GF-D8 (cell line): Measurements from ENCODE around the gene HS3ST5.
"Not testable (repeated sequence)": the region's sequence is repeated elsewhere in the genome, so short reads cannot be mapped to it uniquely, and the experiment has no call there.

Source experiments
- DNase-seq: peaks from one replicate; lab custom pipeline; 2025; lab: John Stamatoyannopoulos, UW

HS3ST5 gene

DNA sequence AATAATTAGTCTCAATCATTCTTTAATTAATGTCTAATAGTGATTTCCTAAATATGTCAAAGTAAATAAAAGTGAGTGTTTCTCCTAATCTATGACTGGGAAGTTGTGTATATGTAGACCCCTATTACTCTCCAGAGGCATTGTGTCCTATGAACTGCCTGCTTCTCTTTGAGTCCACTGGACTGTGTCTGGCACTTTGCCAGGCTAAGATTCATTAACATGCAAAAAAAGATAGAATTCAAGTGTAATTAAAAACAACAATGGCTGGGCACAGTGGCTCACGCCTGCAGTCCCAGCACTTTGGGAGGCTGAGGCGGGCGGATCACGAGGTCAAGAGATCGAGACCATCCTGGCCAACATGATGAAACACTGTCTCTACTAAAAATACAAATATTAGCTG is 298.3 kb downstream of the HS3ST5 start:
- not testable (repeated sequence) for DNase-seq

DNA sequence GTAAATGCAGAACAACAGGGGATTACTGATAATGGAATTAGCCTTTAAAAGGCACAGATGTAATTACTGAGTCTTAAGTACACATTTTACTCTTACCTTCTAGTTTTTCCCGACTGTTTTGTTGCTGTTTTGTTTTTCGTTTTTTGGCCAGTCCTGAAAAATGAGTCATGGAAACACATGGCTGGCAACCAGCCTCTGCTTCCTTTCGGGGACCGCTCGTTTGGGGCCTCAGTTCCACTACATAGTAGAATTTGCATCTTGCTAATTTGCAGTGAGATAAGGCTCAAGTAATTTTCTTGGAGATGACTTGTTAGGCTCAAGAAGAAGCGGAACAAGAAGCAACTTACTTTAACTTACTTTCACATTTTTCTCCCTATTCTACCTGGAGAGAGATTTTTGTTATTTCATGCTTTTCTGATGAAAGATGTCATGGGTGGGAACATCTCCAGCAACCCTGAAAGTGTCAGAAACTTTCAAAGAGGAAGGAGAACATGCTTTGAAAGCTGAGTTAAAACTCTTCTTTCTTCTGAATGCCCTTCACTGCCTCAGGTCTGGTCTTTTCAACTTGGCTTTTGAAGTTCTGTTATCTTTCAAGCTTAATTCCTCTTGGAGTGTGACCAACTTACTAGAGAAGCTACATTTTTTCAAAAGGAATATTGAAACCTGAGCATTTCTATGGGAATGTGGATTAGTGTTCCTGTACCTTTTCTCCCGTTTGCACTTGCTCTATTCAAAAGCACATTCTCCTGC is 300.4 kb downstream of the HS3ST5 start:
- no peak for DNase-seq

DNA sequence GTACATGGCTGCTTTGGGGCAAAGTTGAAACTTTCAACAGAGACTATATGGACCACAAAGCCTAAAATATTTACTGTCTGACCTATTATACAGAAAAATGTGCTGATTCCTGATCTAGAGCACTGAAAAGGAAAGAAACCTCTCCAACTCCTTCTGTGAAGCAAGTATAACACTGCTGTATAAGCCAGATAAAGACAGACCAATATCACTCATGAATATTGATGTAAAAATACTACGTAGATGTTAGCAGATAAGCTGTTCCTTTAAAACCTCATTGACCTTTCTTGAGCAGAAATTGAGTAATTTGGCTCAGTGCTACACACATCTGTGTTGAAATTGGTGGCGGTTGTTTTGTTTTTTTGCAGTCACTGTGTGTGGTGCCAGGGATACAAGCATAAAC is 302.0 kb downstream of the HS3ST5 start:
- DNase-seq: no peak

DNA sequence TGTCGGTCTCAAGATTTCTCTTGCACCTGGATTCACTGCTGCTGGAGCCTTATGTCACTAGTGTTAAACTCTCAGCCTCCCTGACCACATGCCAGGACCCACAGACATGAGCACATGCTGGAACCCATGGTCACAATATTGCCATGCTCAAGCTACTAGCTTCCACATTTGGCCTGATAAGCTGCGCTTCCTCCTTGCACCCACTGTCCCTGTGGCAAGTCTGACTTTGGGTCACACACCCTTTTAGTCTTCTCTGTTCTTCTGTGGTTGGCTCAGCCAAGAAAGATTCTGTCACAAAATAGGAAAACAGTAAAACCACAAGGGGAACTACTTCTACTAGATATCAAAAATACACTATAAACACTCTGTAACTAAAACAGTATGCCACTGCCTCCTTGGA is 303.0 kb downstream of the HS3ST5 start:
- no peak for DNase-seq

DNA sequence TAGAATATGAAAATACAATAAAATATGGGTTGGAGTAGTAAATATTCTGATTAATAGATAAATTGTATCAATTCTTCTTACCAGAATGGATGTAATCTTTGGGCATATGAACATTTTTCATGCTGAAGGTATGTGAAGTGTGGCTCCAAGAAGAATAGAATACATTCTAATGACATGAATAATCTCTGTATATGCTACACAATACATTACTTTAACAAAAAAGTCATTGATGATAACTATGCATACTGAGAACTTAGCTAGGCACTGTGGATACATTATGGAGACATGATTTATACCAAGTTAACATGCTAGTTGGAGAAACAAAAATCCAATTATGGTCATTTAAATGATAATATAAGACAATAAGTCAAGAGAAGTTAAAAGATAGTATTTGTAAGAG is 309.2 kb downstream of the HS3ST5 start:
- no peak for DNase-seq

GRCh38 chr6:114032721-114033120 is 310.1 kb downstream of the HS3ST5 start:
- DNase-seq: no peak

DNA sequence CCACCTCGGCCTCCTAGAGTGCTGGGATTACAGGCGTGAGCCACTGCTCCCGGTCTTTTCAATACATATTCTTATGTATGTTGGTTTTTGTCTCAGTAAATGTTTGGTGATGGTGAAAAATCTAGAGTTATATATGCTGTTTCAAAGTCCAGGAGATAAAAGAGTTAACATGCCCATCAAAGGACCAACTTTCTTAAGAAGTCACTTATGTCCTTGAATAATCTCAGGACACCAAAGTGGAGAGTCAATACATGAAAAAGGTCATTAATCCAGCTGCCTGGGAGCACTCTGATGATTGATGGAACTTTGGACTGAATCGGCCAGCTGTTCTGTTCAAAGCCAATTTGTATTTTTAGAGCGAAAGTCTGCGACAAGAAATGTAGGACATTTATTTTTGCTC is 312.1 kb downstream of the HS3ST5 start:
- no peak for DNase-seq

DNA sequence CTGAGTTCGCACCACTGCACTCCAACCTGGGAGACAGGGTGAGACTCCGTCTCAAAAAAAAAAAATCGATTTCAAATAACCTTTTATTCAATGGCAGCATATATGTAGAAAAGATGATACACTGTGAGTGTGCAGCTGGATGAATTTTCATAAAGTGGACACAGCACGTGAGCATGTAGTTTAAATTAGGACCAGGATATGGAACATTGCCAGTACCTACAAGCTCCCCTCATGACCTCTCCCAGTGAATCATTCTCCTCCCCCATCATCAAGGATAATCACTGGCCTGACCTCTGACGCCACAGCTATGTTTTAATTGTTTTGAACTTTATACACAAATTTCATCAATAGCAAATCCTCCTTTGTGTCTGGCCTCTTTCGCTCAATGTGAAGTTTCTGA is 318.1 kb downstream of the HS3ST5 start:
- DNase-seq: no peak

DNA sequence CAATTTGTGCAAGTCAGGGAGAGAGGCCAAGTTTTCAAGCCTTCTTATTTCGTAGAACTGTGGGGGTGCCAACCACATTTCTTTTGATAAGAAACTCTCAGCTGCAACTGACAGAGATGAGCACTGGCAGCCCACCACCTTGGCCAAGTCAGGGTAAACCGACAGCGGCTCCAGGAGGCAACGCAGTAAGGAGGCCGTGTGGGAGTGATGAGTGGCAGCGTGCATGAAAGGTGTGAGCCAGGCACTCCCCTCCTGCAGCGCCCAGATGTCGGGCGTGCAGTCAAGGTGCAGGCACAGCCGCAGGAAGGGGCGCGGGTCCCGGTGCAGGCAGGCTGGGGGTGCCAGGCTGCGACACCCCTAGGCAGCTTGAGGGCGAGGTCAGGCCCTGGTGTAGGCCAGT is 322.6 kb downstream of the HS3ST5 start:
- DNase-seq: no peak

GRCh38 chr6:114017146-114017545 is 325.7 kb downstream of the HS3ST5 start:
- not testable (repeated sequence) for DNase-seq

GRCh38 chr6:114014106-114014505 is 328.7 kb downstream of the HS3ST5 start:
- DNase-seq: not testable (repeated sequence)

DNA sequence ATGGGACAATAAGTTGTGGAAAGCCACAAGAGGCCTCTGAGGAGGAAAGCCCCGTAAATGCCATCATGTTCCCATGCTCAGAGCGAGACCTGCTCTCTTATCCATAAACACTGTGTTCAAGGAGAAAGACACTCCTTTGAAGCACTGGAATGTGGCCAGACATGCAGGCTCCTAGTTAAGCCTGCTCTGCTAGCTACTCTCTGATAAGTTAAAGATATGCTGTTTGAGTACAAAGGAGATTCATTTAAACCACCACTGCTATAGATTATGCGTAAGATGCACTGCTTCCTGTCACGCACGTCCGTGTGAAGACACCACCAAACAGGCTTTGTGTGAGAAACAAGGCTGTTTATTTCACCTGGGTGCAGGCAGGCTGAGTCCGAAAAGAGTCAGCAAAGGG is 331.3 kb downstream of the HS3ST5 start:
- not testable (repeated sequence) for DNase-seq

GRCh38 chr6:114010540-114010939 is 332.3 kb downstream of the HS3ST5 start:
- DNase-seq: no peak

- no peak for DNase-seq
Observed at GRCh38 chr6:114009192-114009591, 333.6 kb downstream of the HS3ST5 start.

DNA sequence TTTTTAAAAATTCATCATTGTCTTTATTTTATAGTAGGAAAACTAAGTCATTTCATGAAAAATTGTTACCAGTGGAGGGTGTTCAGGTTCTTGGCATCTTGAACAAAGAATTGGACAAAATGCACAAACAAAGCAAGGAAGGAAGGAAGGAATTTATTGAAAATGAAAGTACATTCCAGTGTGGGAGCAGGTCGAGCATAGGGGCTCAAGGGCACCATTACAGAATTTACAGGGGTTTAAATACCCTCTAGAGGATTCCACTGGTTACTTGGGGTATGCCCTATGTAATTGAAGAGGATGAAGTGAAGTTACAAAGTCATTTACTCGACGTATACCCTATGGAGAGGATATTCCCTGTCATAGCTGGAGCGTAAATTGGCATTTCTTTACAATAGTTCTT is 334.5 kb downstream of the HS3ST5 start:
- no peak for DNase-seq

- DNase-seq: no peak
Observed at GRCh38 chr6:114007516-114007915, 335.3 kb downstream of the HS3ST5 start.
